CD14-positive monocyte (primary cell): Measurements from ENCODE around the gene SEC61B. TPM values are rescaled to one million over a fixed set of nuclear protein-coding genes. Genes with fewer than 3 reads are reported as not detected.

Experiments used
- DNase-seq, 3 donors: peaks; one replicate each; pipeline ENCODE4 v3.0.0-alpha.2; 2011 to 2022
- H2AFZ ChIP-seq: 2 replicates; pipeline ENCODE4 v1.6.0; 2012; ENCODE audit warnings: mild to moderate bottlenecking, low read depth, low read length, inconsistent platforms; ENCODE audit not compliant: insufficient read depth, poor library complexity, severe bottlenecking
- H3K27ac ChIP-seq, 2 donors: 1 replicate in 1 of 2; 2 replicates in 1 of 2; pipeline ENCODE4 v1.5.1; 2012 to 2013; ENCODE audit warnings: low read length in 2 of 2, control low read depth in 1 of 2, inconsistent platforms in 1 of 2, low read depth in 1 of 2, mild to moderate bottlenecking in 1 of 2
- H3K27me3 ChIP-seq, 2 donors: one replicate each; pipeline versions ENCODE4 v1.6.0 to v1.6.1; 2011 to 2013; ENCODE audit warnings: low read length in 2 of 2; ENCODE audit not compliant: control insufficient read depth in 2 of 2, insufficient read depth in 2 of 2
- H3K36me3 ChIP-seq, 2 donors: replicated peaks in 1 of 2; 1 replicate in 1 of 2; 2 replicates in 1 of 2; pipeline versions ENCODE4 v1.5.1 to v1.6.1; 2012 to 2013; ENCODE audit warnings: low read length in 2 of 2, control low read depth in 1 of 2, inconsistent platforms in 1 of 2, mild to moderate bottlenecking in 1 of 2; ENCODE audit not compliant: insufficient read depth in 2 of 2, control insufficient read depth in 1 of 2
- H3K4me1 ChIP-seq, 2 donors: 1 replicate in 1 of 2; 2 replicates in 1 of 2; pipeline versions ENCODE4 v1.5.1 to v1.6.1; 2012 to 2013; ENCODE audit warnings: low read length in 2 of 2, control low read depth in 1 of 2, inconsistent platforms in 1 of 2, mild to moderate bottlenecking in 1 of 2, moderate library complexity in 1 of 2; ENCODE audit not compliant: insufficient read depth in 2 of 2, control insufficient read depth in 1 of 2
- H3K4me2 ChIP-seq: replicated peaks from 2 replicates; pipeline ENCODE3; 2012; ENCODE audit warnings: low read length, moderate library complexity, mild to moderate bottlenecking; ENCODE audit not compliant: poor library complexity, severe bottlenecking; ENCODE audit errors: extremely low read depth
- H3K4me3 ChIP-seq, 3 experiments: fragments of 200-600 bp in 1 of 3; sonication (generic) in 1 of 3; replicated peaks in 1 of 3; 1 replicate in 2 of 3; 2 replicates in 1 of 3; pipeline ENCODE4 v1.5.1; 2011 to 2013; ENCODE audit warnings: low read length in 3 of 3, mild to moderate bottlenecking in 3 of 3, control low read depth in 2 of 3, low read depth in 2 of 3, inconsistent platforms in 1 of 3, moderate library complexity in 1 of 3
- H3K79me2 ChIP-seq: 2 replicates; pipeline ENCODE4 v1.6.0; 2012; ENCODE audit warnings: mild to moderate bottlenecking, control low read depth, inconsistent platforms, low read length, moderate library complexity; ENCODE audit not compliant: insufficient read depth
- H3K9ac ChIP-seq: 2 replicates; pipeline ENCODE4 v1.6.0; 2017; ENCODE audit warnings: low read length, mild to moderate bottlenecking; ENCODE audit not compliant: insufficient read depth, poor library complexity, severe bottlenecking
- H3K9me3 ChIP-seq, 2 donors: replicated peaks in 1 of 2; 1 replicate in 1 of 2; 2 replicates in 1 of 2; pipeline versions ENCODE4 v1.5.1 to v1.6.1; 2012 to 2013; ENCODE audit warnings: low read length in 2 of 2, control low read depth in 1 of 2; ENCODE audit not compliant: control insufficient read depth in 1 of 2, insufficient read depth in 1 of 2
- H4K20me1 ChIP-seq: 2 replicates; pipeline ENCODE4 v1.6.0; 2012; ENCODE audit warnings: mild to moderate bottlenecking, low read length, control low read depth, moderate library complexity; ENCODE audit not compliant: insufficient read depth
- H3K27ac Mint-ChIP-seq, 7 donors: one replicate each; pipeline ENCODE4 v1.8.0; 2020; ENCODE audit warnings: mild to moderate bottlenecking in 7 of 7, mixed read lengths in 7 of 7, moderate library complexity in 6 of 7, inconsistent platforms in 2 of 7
- H3K27me3 Mint-ChIP-seq, 3 donors: one replicate each; pipeline ENCODE4 v1.8.0; 2021 to 2022; ENCODE audit warnings: low read depth in 3 of 3, mild to moderate bottlenecking in 3 of 3, mixed read lengths in 3 of 3, moderate library complexity in 3 of 3, inconsistent platforms in 1 of 3
- H3K36me3 Mint-ChIP-seq, 2 donors: one replicate each; pipeline ENCODE4 v1.8.0; 2020; ENCODE audit warnings: mixed read lengths in 2 of 2, inconsistent platforms in 1 of 2, mild to moderate bottlenecking in 1 of 2
- H3K4me1 Mint-ChIP-seq: one replicate; pipeline ENCODE4 v1.8.0; 2020; ENCODE audit warnings: mild to moderate bottlenecking, mixed read lengths
- H3K4me3 Mint-ChIP-seq, 2 donors: one replicate each; pipeline ENCODE4 v1.8.0; 2020; ENCODE audit warnings: mild to moderate bottlenecking in 2 of 2, mixed read lengths in 2 of 2, moderate library complexity in 1 of 2
- H3K9me3 Mint-ChIP-seq, 7 donors: one replicate each; pipeline ENCODE4 v1.8.0; 2020 to 2022; ENCODE audit warnings: mixed read lengths in 7 of 7, mild to moderate bottlenecking in 6 of 7, moderate library complexity in 6 of 7, inconsistent platforms in 2 of 7
- CTCF ChIP-seq: fragments of 200-600 bp; IDR thresholded peaks from one replicate; pipeline ENCODE4 v1.8.0; 2022; ENCODE audit warnings: antibody characterized with exemption, mild to moderate bottlenecking
- WGBS: methylation state at CpG from one replicate; pipeline ENCODE4 v1.1.5; 2013; ENCODE audit warnings: missing lambda C conversion rate; ENCODE audit not compliant: insufficient coverage; 5-methylcytosine and 5-hydroxymethylcytosine counted together
- intact Hi-C, 2 donors: fragments of 100-400 bp; cut with micrococcal nuclease; formaldehyde crosslinking; loops; one replicate each; pipeline versions ENCODE4 v1.15.0 to v1.15.1; 2023
- polyA plus RNA-seq, 3 donors: library from polyadenylated mRNA; depleted of rRNA in 1 of 3; unstranded in 2 of 3; stranded (reverse) in 1 of 3; fragments of 300-500 nt in 2 of 3; fragments of >200 nt in 1 of 3; fragmentation: Illumina TruSeq in 2 of 3; gene quantifications; 1 replicate in 2 of 3; 2 replicates in 1 of 3; pipeline ENCODE4 v1.2.3, GENCODE V29; 2012 to 2021

The SEC61B gene
- polyA plus RNA-seq, 3 donors: 117 to 443 (median 421) TPM

- Histone ChIP-seq H3K4me2 (no peak overlapping the region), H2AFZ (no peak overlapping the region), H3K27me3 (no peaks in the 10 kb centered on the region), H3K36me3 (no peaks in the 10 kb centered on the region), H3K79me2 (no peaks in the 10 kb centered on the region), H3K4me1 (peaks cover 25 to 29% of the 10 kb centered on the region in 2 donors), H3K4me3 (no peak overlapping the region), H3K27ac (no peak overlapping the region), H4K20me1 (no peaks in the 10 kb centered on the region), H3K9ac (no peak overlapping the region), H3K9me3 (no peaks in the 10 kb centered on the region)
- intact Hi-C loops: loop anchor here in 1 of 2 donors (10.0 kb wide), 2 partner anchors 816 to 1136 kb away; no protein-coding TSS in a partner anchor
- no peak for DNase-seq
- no peak overlapping the region for H3K27ac Mint-ChIP-seq
- TF ChIP-seq CTCF: no peak
- peaks cover 23% of the 10 kb centered on the region for H3K4me1 Mint-ChIP-seq
- 100% methylated on average over 2 of the region's 2 CpGs for WGBS
- H3K4me3 Mint-ChIP-seq: no peak overlapping the region
- H3K36me3 Mint-ChIP-seq: no peaks in the 10 kb centered on the region
- H3K27me3 Mint-ChIP-seq: peaks cover 0 to 8% (median 8%) of the 10 kb centered on the region in 3 donors
- H3K9me3 Mint-ChIP-seq: no peaks in the 10 kb centered on the region
These were observed 32.9 kb upstream of the SEC61B start for GRCh38 chr9:99189186-99189585.

GRCh38 chr9:99189887-99190596 is 32.0 kb upstream of the SEC61B start:
- Histone ChIP-seq H3K9me3 (no peaks in the 10 kb centered on the region), H3K4me1 (peaks cover 19 to 22% of the 10 kb centered on the region in 2 donors), H4K20me1 (no peaks in the 10 kb centered on the region), H3K79me2 (no peaks in the 10 kb centered on the region), H3K27me3 (no peaks in the 10 kb centered on the region), H3K4me3 (no peak overlapping the region), H3K36me3 (no peaks in the 10 kb centered on the region), H3K27ac (no peak overlapping the region), H2AFZ (no peak overlapping the region), H3K9ac (no peak overlapping the region), H3K4me2 (no peak overlapping the region)
- Mint-ChIP-seq H3K4me1 (peaks cover 17% of the 10 kb centered on the region), H3K27me3 (peaks cover 0 to 8% (median 8%) of the 10 kb centered on the region in 3 donors), H3K9me3 (no peaks in the 10 kb centered on the region), H3K4me3 (no peak overlapping the region), H3K27ac (no peak overlapping the region), H3K36me3 (no peaks in the 10 kb centered on the region)
- no peak for TF ChIP-seq CTCF
- intact Hi-C loops: loop anchor here in 1 of 2 donors (10.0 kb wide), 3 partner anchors 55 to 1135 kb away; no protein-coding TSS in a partner anchor
- WGBS: 95% methylated on average over 6 of the region's 8 CpGs
- DNase-seq: no peak
